Endothelial cell of umbilical vein (primary cell): ENCODE results near the gene AHRR. TPM values are rescaled to one million over a fixed set of nuclear protein-coding genes. Genes with fewer than 3 reads are reported as not detected.

Source experiments
- BruUV-seq: library from RNA; stranded (reverse); fragments of 400-500 nt; replicated peaks from 2 replicates; lab custom pipeline; 2021; lab: Mats Ljungman, UMichigan
- CTCF ChIA-PET: fragments of 300-600, 350-600 bp; sonication (Branson Sonifier 250); formaldehyde crosslinking; loops from one replicate; lab custom pipeline; 2021; ENCODE audit warnings: antibody characterized with exemption, inconsistent platforms; lab: Charles Lee
- POLR2A ChIA-PET: fragments of 300-600, 350-600 bp; sonication (Branson Sonifier 250); formaldehyde crosslinking; loops from one replicate; lab custom pipeline; 2021; ENCODE audit warnings: antibody characterized with exemption, inconsistent platforms; lab: Charles Lee
- DNase-seq: peaks from one replicate; pipeline ENCODE4 v3.0.0-alpha.2; 2011; ENCODE audit warnings: low read depth, low spot score
- FAIRE-seq: peaks from 2 replicates; lab custom pipeline; 2011; peaks lifted over from hg19 to GRCh38; lab: Jason Lieb, UNC
- H2AFZ ChIP-seq: 2 replicates; pipeline ENCODE4 v1.6.0; 2012; ENCODE audit warnings: low read depth, low read length, control low read depth, inconsistent platforms
- H3K27ac ChIP-seq: 2 replicates; pipeline ENCODE4 v1.5.1; 2011; ENCODE audit warnings: low read depth, mild to moderate bottlenecking, control low read depth, low read length, moderate library complexity; ENCODE audit not compliant: insufficient read depth
- H3K27me3 ChIP-seq, 2 experiments: 2 replicates each; pipeline versions ENCODE4 v1.6.0 to v1.6.1; 2011; ENCODE audit warnings: low read length in 2 of 2, mixed read lengths in 1 of 2; ENCODE audit not compliant: control insufficient read depth in 2 of 2, insufficient read depth in 2 of 2
- H3K36me3 ChIP-seq, 2 experiments: 2 replicates in 1 of 2; 3 replicates in 1 of 2; pipeline ENCODE4 v1.5.1; 2011; ENCODE audit warnings: low read length in 2 of 2, mild to moderate bottlenecking in 1 of 2, moderate library complexity in 1 of 2; ENCODE audit not compliant: control insufficient read depth in 2 of 2, insufficient read depth in 2 of 2; ENCODE audit errors: extremely low read depth in 1 of 2
- H3K4me1 ChIP-seq: 3 replicates; pipeline ENCODE4 v1.5.1; 2011; ENCODE audit warnings: mild to moderate bottlenecking, low read length; ENCODE audit not compliant: control insufficient read depth, insufficient read depth; ENCODE audit errors: extremely low read depth
- H3K4me2 ChIP-seq: 2 replicates; pipeline ENCODE4 v1.6.1; 2011; ENCODE audit warnings: low read length, control low read depth, mixed read lengths; ENCODE audit not compliant: insufficient read depth
- H3K4me3 ChIP-seq, 3 experiments: fragments of 200-600 bp in 1 of 3; sonication (generic), shearing (Covaris generic) in 1 of 3; replicated peaks in 1 of 3; 2 replicates each; pipeline ENCODE4 v1.5.1; 2011 to 2016; ENCODE audit warnings: control low read depth in 3 of 3, low read length in 3 of 3, mild to moderate bottlenecking in 2 of 3, inconsistent platforms in 1 of 3, low read depth in 1 of 3, moderate library complexity in 1 of 3; ENCODE audit not compliant: insufficient read depth in 1 of 3
- H3K79me2 ChIP-seq: 2 replicates; pipeline ENCODE4 v1.6.0; 2012; ENCODE audit warnings: low read length, inconsistent platforms; ENCODE audit not compliant: control insufficient read depth, insufficient read depth
- H3K9ac ChIP-seq: replicated peaks from 2 replicates; pipeline ENCODE3; 2011; ENCODE audit warnings: low read length, control low read depth; ENCODE audit not compliant: insufficient read depth; ENCODE audit errors: extremely low read depth
- H3K9me1 ChIP-seq: replicated peaks from 3 replicates; pipeline ENCODE4 v1.6.0; 2011; ENCODE audit warnings: mild to moderate bottlenecking, low read length; ENCODE audit not compliant: control insufficient read depth, insufficient read depth; ENCODE audit errors: extremely low read depth
- H3K9me3 ChIP-seq: replicated peaks from 2 replicates; pipeline ENCODE4 v1.5.1; 2012; ENCODE audit warnings: low read length, inconsistent platforms; ENCODE audit not compliant: control insufficient read depth, insufficient read depth
- H4K20me1 ChIP-seq: replicated peaks from 2 replicates; pipeline ENCODE3; 2011; ENCODE audit warnings: mild to moderate bottlenecking, low read length; ENCODE audit not compliant: control insufficient read depth, insufficient read depth; ENCODE audit errors: extremely low read depth
- CTCF ChIP-seq, 2 donors: IDR thresholded peaks; 1 replicate in 1 of 2; 2 replicates in 1 of 2; pipeline ENCODE4 v1.5.1; 2011; ENCODE audit warnings: low read length in 2 of 2, mild to moderate bottlenecking in 2 of 2, moderate library complexity in 2 of 2, control low read depth in 1 of 2, inconsistent platforms in 1 of 2, low read depth in 1 of 2; ENCODE audit not compliant: insufficient read depth in 1 of 2; ENCODE audit errors: extremely low read depth in 1 of 2
- EZH2 ChIP-seq: IDR thresholded peaks from 2 replicates; pipeline ENCODE4 v1.6.1; 2012; ENCODE audit warnings: borderline replicate concordance, low read depth, mild to moderate bottlenecking, moderate library complexity, low read length, inconsistent platforms; ENCODE audit not compliant: severe bottlenecking
- FOS ChIP-seq: IDR thresholded peaks from 2 replicates; pipeline ENCODE4 v1.6.1; 2011; ENCODE audit warnings: mild to moderate bottlenecking, low read length, moderate library complexity, borderline replicate concordance; ENCODE audit not compliant: insufficient read depth
- GATA2 ChIP-seq: IDR thresholded peaks from 2 replicates; pipeline ENCODE4 v1.7.0; 2011; ENCODE audit warnings: low read depth, mild to moderate bottlenecking, moderate library complexity, mixed read lengths, low read length; ENCODE audit not compliant: insufficient read length, insufficient read depth
- JUN ChIP-seq: IDR thresholded peaks from 2 replicates; pipeline ENCODE4 v1.6.1; 2011; ENCODE audit warnings: borderline replicate concordance, low read depth; ENCODE audit not compliant: insufficient read length, insufficient read depth
- MAX ChIP-seq: IDR thresholded peaks from 2 replicates; pipeline ENCODE4 v1.6.1; 2011; ENCODE audit not compliant: insufficient read depth, insufficient read length
- MYC ChIP-seq: IDR thresholded peaks from one replicate; pipeline ENCODE4 v1.6.1; 2011; ENCODE audit warnings: mild to moderate bottlenecking, low read depth, low read length
- POLR2A ChIP-seq: IDR thresholded peaks from 2 replicates; pipeline ENCODE4 v1.6.1; 2012; ENCODE audit warnings: low read depth, mild to moderate bottlenecking, control low read depth, low read length
- POLR2AphosphoS5 ChIP-seq: IDR thresholded peaks from 2 replicates; pipeline ENCODE4 v1.6.1; 2012; ENCODE audit warnings: low read depth, mild to moderate bottlenecking, control low read depth, low read length, moderate library complexity; ENCODE audit not compliant: insufficient read depth
- dilution Hi-C: fragments of 300-500 bp; cut with MboI; formaldehyde crosslinking; loops from one replicate; pipeline ENCODE4 v1.15.0; 2019; ENCODE audit warnings: low sequenced_read_pairs; ENCODE audit not compliant: extremely low pct_ligation_motif_present
- intact Hi-C: fragments of 100-400 bp; cut with micrococcal nuclease; formaldehyde crosslinking; loops from one replicate; pipeline ENCODE4 v1.10.0; 2022
- polyA plus RNA-seq, 4 experiments: library from polyadenylated mRNA; depleted of rRNA in 3 of 4; stranded (reverse) in 3 of 4; unstranded in 1 of 4; fragments of >200 nt; gene quantifications; 2 replicates each; pipeline versions ENCODE4 v1.2.1 to v1.2.3, GENCODE V29; 2011 to 2012; ENCODE audit warnings: missing spikeins in 1 of 4
- total RNA-seq: library from RNA; stranded (reverse); gene quantifications from 2 replicates; pipeline ENCODE4 v1.2.3, GENCODE V29; 2021

AHRR gene
- total and polyA plus RNA-seq, 2 donors (not counting 3 experiments of a cell fraction or from before 2014, with no cell fraction given), result 3.1 to 7.3 TPM

DNA sequence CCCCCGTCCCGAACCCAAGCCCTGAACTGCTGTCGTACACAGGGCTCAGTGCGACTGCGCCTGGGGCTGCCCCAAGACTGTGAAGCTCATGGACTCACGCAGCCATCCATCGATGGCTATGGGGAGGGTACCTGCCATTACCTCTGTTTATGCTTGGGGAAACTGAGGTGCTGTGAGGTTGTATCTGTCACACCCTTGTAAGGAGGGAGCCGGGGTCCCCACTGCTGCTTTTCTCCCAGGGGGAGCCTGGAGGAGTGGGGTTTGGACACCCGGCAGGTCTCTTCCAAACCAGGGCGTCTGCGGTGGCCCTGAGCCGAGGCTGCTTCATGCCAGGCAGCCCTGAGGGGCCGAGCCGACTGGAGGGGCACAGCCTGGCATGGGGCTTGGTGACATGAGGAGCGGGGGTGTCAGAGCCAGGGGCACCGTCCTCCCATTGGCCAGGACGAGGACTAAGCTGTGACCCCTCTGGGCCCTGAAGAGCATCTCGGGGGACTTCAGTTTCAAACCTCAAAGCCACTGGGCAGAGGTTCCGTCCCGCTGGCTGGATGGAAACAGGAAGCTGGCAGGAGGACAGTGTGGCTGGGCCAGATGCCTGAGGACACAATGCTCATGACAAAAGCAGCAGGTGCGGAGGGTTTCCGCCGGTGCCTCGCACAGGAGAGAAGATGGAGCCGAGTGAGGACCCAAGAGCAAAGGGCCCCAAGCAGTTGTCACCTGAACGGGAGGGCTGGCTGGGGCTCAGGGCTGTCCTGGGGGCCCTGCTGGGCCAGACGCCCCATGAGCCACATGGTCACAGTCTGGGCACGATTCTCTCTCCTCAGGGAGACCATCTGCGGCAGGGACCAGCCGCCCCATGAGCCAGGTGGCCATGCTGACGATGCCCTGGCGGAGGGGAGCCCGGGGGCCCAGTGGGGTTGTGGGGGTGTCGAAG is 67.0 kb downstream of the AHRR start:
- DNase-seq (no peak), FAIRE-seq (no peak)
- CTCF ChIA-PET, result no interaction called here
- Histone ChIP-seq H3K9me3 (no peaks in the 10 kb centered on the region), H2AFZ (no peak overlapping the region), H3K79me2 (no peaks in the 10 kb centered on the region), H3K36me3 (no peaks in the 10 kb centered on the region), H3K9me1 (no peaks in the 10 kb centered on the region), H3K27ac (no peak overlapping the region), H3K4me3 (no peak overlapping the region), H3K9ac (no peak overlapping the region), H3K4me2 (no peak overlapping the region), H4K20me1 (no peaks in the 10 kb centered on the region), H3K4me1 (peaks cover 8% of the 10 kb centered on the region), H3K27me3 (no peaks in the 10 kb centered on the region)
- intact Hi-C loops (no loop called here), dilution Hi-C loops (no loop called here)
- POLR2A ChIA-PET, result interaction anchor here (0.6 kb wide), 1 partner anchor 83 kb away, joined by 5 read pairs; no protein-coding TSS in a partner anchor
- TF ChIP-seq POLR2AphosphoS5 (no peak), GATA2 (no peak), MAX (no peak), MYC (no peak), FOS (no peak), POLR2A (no peak), JUN (no peak), EZH2 (no peak), CTCF (IDR thresholded peaks at IDR 0.05; ENCODE audit: extremely low read depth in 1 of 2, insufficient read depth in 1 of 2, low read depth in 1 of 2, low read length in 2 of 2) (no peak)
- BruUV-seq, result no TSS peak
